NOMO-1 (cell line): ENCODE measurements around the gene TEX36.
"Not testable (repeated sequence)": the region's sequence is repeated elsewhere in the genome, so short reads cannot be mapped to it uniquely, and the experiment has no call there.

Experiments used
- DNase-seq, 2 experiments: peaks; one replicate each; lab custom pipeline; 2025; ENCODE audit not compliant: unreplicated experiment in 2 of 2; lab: John Stamatoyannopoulos, UW

Gene TEX36

DNA sequence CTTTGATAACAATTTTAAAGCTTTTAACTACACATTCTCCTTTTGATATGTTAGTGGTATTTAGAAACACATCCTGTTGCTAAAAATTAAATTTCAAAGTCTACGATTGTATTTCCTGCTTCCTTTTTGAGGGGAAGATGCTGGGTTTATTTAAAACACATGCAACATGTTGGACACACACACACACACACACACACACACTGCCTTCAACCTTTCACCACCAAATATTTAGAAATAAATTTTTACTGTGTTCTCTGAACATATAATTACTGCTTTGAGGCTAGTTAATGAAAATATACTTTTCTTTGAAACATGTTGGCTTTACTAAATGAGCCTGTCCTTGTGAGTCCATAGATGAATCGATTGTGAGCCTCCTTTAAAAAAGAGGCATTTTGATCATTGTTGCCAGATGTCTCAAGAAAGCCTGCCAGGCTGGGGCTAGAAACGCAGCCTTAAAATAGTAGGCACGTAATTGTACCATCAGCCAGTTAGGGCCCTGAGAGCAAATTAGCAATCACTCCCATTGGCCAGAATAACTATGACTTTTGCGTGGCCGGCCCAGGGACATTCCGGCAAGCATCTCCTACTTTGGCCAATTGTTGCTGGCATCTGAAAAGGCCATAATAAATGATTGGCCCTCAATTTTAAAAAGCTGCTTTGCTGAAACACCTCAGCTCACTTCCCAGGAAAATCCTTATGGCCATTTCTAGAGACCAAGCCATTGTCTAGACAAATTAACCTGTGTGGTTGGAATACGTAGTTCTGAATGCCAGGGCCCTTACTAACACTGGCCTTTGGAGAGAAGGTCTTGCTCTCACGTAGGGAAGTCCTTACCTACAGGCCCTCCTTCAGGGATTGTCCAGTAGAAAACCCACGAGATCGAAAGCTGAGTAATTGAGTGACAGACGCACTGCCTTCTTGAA, 9.9 kb upstream of the TEX36 start:
- no peak for DNase-seq

DNA sequence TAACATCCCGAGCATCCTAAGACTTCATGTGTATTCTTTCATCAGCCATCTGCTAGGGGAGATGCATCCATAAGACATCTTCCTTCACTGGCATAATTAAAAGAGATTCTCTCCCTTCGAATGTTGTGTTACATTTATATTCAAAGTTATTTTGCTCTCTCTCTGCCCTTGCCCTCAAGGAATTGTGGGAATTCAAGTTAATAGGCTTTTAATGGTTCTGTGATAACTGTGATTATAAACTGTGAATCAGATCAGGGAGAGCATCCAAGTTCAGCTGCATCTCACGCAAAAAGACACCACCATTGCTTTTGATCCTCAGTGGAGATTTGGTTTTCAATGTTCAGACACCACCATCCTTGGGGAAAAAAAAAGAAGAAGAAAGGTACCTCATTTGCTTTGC, 9.2 kb upstream of the TEX36 start:
- no peak for DNase-seq

DNA sequence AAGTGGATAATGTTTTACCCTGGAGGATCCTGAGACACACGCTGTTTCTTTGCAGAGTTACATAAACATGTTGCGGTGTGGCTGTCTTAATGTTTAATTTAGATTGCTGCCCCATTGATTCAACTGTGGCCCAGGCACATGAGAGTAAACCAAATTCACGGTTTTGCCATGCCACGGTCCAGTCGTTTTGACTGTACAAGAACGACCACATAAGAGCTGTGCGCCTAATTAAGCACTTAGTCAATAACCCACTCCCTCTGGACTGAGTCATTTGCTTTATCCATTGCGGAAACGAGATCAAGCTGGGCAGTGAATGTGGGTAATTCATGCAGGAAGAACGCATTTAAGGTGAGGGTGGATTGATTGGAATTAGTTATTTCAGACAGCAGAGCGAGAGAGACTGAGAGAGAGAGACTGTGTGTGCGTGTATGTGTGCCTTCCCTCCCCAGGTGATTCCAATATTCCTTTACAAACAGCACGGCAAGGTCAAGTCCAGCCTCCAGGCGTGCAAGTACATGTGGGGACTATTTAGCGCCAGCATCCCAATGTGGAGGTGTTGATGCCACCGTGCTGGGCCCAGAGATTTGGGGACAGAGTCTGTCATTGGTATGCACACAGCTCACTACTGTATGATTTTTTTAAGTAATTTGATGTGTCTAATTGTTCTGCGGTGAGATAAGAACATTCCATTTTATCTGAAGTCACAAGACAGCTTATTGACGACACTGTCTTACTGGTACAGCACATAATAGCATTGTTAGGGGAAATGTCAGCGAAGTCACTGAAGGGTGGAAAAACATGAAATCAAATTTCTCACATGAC, 8.4 kb upstream of the TEX36 start:
- DNase-seq: no peak

DNA sequence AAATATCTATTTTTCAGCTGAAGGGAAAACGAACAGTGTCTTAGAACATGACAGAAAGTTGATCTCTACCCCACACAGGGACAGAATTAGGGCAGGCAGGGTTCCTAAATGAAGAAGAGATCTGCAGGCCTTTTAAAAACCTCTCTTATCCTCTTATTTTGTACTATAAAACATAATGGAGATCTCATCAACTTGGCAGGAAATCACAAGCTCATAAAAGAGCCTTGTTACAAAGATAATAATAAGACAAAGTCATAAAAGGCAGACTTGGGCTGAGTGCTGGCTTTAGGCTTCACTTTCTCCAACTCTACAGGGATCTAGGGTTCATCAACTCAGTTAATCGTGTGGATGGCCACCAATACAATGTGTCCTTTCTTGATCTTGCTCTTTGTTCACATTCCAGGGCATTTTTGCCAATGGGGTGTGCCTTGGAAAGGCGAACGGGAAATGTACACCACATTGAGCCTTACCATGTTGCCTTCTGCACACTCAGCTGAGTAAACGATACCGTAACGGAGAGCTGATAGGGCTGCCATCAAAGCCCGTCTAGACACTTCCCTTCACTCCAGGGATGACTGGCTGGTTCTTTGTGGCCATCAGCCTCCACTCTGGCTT, 7.1 kb upstream of the TEX36 start:
- no peak for DNase-seq

DNA sequence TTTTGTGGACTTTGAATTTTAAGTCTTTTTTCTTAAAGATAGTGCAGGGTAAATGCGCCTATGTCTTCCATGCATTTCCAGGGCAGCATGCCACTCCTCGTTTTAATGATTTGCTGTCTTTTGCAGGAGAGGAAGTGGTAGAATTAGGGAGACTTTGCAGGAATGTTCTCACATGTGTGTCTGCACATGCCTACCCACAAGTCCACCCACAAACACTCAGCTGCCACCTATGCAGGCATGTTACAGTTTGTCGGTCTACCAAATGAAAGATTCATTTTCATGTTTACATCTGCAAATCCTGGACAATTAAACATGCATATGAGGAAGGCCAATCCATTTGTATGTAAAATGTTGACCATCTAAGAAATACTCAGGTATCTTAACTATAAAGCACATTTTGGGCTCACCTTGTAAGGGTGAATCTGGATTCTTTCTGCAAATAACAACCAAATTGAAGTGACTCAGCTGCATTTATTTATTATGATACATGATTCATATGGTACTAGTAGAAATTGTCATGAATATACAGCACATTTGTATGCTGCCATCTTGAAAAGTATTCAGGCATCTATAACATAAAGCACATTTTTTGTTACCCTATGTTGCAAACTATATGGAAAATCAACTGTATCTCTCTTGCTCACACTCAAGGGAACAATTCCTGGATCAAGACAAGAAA, 4.7 kb upstream of the TEX36 start:
- no peak for DNase-seq

DNA sequence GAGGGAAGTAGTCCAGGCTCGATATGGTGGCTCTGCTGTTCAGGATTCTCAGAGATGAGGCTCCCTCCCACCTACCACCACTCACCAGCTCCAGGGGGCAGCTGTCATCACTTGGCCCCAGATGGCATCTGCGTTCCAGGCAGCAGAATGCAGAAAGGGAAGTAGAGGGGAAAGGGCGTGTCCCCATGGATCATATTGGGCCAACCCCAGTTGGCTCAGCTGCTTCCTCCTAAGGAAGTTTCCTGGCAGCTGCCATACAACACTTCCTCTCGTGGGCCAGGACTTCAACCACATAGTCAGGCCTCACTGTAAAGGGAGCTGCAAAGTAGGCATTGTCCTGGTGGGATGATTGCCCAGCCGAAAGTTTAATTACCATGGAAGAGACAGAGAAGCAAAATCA, 1.6 kb upstream of the TEX36 start:
- DNase-seq: no peak

DNA sequence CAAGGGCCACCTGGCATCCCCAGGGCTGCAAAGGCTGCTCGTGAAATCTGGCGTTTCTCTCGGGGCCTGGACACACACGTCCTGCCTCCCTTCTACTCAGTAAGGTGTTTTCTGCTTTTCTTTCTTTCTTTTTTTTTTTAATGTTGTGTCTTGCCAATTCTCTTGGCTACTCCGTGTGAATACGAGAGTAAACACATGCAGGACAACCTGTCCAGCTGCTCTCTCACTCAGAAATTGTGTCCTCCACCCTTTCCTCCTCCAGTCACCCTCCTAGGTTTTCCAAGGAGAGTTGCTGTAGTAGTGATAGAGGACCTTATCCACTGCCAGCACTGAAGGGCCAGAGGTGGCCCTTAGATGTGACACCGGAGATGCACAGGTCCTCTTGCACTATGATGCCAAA, 858 bp upstream of the TEX36 start:
- no peak for DNase-seq

DNA sequence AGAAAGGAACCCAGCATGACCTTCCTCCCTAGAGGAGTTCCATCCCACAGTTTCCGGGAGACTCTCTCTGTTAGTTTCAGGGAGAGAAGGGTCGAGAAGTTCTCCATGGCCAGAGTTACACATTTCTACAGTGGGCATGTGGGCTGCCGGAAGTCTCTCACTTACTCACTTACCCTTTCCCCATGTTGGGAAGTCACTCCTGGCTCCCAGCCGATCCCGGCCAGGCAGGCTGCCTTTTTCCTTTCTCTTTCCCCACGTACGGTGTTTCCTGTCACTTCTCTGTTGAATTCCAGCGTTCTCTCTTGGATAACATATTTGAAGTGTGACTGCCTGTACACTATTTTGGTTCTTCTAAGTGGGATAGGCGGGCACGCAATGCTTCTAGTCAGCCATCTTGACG, 3.5 kb downstream of the TEX36 start:
- no peak for DNase-seq

DNA sequence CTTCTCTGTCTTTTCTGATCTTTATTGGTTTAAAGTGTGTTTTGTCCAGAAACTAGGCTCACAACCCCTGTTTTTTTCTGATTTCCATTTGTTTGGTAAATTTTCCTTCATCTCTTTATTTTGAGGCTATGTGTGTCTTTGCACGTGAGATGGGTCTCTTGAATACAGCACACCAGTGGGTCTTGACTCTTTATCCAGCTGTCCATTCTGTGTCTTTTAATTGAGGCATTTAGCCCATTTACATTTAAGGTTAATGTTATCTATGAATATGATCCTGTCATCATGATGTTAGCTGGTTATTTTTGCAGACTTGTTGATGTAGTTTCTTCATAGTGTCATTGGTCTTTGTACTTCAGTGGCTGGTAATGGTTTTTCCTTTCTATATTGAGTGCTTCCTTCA, 10.1 kb downstream of the TEX36 start:
- DNase-seq: no peak

DNA sequence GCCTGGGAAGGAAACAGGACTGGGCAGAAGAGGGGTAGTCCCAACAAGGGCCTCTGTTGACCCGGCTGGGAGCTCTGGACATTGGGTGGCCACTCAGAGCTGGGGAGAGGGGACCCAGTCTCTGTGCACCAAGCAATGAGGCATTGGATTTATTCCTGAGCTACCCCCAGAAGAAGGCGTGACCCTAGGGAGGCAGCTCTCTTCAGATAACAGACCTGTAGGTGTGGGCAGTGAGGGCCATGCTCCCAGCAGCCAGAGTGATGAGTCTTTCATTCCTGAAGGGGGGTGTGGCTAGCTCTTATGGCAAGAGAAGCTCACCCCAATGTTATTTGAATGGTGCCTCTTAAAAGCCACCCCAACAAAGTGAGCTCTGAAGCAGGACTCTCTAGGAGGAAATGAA, 20.4 kb downstream of the TEX36 start:
- no peak for DNase-seq

DNA sequence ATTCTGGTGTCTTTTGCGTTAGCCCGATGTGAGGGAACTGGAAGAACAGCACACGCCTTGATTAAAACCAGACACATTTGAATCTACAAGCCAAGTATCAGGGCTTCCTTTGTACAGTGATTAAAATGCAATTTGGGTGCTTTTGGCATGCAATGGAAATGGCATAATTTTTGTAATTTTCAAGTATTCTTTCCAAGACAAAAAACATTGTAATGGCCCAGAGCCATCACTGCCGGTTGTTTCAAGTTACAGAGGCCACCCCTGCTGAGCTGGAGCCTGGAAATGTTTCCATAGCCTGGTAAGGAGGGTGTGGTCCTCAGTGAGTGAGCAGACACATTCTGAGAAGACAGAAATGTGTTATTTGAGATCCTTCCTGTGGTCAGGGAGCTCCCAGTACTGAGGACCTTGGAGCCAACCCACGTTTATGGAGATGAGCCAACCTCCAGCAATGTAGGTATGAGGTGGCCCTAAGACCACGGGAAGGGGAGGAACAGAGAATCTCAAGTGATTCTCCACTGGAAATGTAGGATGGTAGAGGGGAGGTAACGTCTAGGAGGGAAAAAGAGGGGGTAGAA, 20.9 kb downstream of the TEX36 start:
- DNase-seq: no peak

DNA sequence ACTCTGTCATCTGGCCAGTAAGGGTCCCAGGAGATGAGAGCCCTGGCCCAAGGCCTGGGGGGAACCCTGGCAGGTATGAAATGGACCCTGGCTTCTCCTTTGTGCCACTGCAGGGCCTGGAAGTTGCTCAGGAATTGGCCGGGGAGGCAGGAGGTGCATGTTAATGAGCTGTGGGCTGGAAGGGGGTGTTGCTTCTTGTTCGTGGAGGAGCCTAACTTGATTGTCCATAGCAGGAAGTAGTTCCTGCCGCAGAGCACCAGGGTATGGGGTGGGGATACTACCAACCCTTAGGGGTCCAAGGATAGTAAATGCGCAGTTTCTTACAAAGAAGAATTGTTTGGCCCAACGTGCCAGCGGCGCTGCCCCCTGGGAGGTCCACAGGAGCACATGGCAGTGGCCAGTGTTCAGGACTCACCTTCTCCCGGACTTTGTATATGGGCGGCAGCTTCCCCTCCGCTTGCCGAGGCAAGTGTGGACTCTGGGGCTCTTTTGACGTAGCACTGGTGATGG, 21.5 kb downstream of the TEX36 start:
- DNase-seq: no peak

DNA sequence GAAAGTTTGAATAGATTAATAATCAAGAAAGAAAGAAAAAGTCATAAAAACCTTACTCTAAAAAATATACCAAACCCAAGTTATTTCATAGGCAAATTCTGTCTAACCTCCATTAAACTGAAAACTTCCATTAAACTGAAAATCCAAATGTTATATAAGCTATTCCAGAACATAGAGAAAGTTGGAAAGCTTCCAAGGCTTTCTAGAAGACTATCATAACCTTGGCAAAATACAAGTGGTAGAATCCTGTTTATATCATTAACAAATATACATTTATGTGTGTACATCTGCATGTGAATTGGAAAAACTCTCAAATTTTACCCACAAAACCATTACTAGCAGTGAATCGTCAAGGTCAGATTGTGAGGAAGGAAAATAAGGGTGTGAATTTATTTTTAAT, 23.9 kb downstream of the TEX36 start:
- no peak for DNase-seq

DNA sequence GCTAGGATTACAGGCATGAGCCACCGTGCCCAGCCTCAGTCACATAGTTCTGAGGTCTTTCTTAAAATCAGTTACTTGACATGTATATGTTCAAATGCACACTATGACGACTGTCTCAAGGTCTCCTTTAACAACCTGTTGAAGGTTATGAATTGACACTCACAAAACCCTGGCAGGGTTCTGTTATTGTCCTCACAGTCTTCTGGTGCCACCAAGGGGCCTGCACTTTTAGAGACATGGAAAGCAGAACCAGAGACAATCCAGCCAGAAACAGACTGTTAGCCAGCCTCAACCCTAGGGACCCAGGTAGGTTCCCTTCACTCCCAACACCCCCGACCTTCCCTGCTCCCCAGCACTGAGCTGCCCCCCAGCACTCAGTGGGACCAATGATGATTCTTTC, 26.4 kb downstream of the TEX36 start:
- DNase-seq: no peak

DNA sequence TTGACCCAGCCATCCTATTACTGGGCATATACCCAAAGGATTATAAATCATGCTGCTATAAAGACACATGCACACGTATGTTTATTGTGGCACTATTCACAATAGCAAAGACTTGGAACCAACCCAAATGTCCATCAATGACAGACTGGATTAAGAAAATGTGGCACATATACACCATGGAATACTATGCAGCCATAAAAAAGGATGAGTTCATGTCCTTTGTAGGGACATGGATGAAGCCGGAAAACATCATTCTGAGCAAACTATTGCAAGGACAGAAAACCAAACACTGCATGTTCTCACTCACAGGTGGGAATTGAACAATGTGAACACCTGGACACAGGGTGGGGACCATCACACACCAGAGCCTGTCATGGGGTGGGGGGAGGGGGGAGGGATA, 29.9 kb downstream of the TEX36 start:
- DNase-seq: not testable (repeated sequence)

DNA sequence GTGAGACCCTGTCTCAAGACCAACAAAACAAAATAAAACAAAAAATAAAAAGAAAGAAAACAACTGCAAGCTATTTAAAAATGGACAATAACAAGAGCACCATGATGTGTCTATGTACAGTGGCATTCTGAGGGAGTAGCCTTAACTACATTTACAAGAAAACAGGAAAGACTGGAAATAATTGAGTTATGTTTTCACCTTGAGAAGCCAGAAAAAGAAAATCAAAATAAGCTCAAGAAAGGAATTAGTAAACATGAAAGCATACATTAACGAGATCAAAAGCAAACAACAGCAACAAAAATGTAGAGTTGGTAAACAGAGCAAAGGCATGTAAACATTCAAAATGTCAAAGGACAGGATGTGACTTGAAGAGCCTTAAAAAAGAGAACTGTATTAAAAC, 36.7 kb downstream of the TEX36 start:
- no peak for DNase-seq

DNA sequence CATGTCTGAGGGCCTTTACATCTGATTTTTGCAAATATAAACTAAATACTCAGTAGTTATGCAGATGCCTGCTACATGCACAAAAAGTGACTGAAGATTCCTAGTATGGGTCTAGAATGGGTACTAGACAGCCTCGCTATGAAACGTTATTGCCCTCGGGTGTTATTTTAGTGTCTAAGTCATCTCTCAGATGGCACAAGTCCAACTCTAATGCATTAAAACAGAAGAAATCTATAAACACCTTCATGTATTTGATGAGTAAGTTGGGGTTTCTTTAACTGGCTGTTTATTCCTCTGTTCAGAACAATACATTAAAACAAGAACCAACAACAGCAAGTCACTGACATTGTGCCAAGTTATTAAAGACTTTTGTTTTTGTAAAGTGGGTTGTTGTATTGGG, 41.6 kb downstream of the TEX36 start:
- DNase-seq: no peak

DNA sequence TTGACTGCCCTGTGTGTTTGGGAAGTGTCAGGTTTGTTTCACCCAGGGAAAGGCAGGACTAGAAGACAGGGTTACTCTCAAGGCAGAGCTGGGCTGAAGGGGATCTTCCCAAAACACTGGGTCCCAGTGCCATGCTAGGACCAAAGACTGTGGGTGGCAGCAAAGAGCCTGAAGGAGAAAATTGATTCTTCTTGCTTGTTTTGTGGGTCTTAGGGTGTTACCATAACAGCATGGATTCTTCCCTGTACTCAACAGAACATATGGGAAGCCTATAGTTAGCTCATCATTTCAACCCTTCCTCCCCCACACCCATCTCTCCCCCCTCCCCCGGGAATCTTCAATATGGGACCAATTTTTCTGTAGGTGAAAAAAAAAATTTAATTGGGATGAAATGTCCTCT, 42.3 kb downstream of the TEX36 start:
- DNase-seq: no peak

DNA sequence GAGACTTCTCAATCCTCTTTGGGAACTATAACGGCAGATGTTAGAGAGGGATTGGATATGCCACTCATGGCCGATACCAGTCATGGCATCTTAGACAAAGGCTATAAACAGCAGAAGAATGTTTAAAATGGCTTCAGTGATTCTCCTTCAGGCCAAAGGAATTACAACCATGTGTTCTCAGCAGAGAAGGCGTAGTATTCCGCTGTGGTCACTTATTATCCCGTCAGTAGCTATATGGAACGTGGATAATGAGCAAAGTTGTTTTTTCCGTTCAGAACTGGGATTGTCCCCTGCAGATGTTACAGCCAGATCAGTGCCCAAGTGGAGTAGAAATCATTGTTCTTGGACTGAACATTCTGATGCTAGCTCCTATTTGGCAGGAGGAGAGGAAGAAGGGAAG, 43.1 kb downstream of the TEX36 start:
- no peak for DNase-seq

DNA sequence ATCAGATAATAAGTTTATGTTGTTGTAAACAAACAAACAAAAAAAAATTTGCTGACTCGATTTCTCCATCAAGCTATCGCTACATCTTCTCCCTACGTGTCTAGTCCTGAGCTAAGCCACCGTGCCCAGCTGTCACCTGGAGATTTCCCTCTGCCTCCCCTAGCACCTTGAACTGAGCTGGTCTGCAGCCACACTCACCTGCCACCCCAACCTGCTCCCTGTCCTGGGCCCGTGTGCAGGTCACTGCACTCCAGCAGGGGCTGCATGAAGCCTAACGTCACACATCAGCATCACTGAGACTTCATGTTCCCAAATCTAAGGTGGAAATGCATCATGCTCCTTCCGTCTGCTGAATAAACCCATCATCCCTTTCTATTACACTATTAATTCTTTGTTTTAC, 44.4 kb downstream of the TEX36 start:
- DNase-seq: no peak

DNA sequence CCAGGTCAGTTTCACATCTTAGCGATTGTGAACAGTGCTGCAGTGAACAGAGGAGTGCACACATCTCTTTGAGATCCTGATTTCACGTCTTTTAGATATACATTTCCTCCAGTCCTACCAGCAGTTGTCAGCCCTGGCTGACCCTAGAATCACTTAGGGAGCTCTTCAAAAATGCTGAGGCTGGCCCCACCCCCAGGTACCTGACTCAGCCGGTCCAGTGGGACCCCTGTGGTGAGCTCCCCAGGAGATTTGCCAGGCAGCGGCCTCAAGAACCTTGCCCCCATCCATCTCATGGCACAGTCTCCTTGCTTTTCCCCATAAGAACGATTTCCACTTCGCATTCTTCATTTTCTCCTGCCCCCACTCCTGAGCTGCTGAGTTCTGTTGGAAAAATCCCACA, 45.5 kb downstream of the TEX36 start:
- DNase-seq: no peak
